GM12878 (cell line): ENCODE data around the gene TSHZ3. TPM values are rescaled to one million over a fixed set of nuclear protein-coding genes. Genes with fewer than 3 reads are reported as not detected.

Experiments
- ATAC-seq: fragments of 200-7000 bp; cut with Tn5 transposase; 3 replicates; pipeline ENCODE4 v1.9.1; 2020; ENCODE audit warnings: mild to moderate bottlenecking, moderate library complexity
- BruUV-seq: library from RNA; stranded (reverse); fragments of 400-500 nt; replicated peaks from 2 replicates; lab custom pipeline; 2021; lab: Mats Ljungman, UMichigan
- CTCF ChIA-PET: fragments of 300-600 bp; sonication (Branson Sonifier 250); formaldehyde crosslinking; extraction: SDS; loops from one replicate; lab custom pipeline; 2021; ENCODE audit warnings: inconsistent platforms; lab: Yijun Ruan, JAX
- POLR2A ChIA-PET: fragments of 350-600 bp; formaldehyde crosslinking; extraction: SDS; loops from one replicate; lab custom pipeline; 2021; ENCODE audit warnings: inconsistent platforms; lab: Charles Lee
- RAD21 ChIA-PET: fragments of 300-600 bp; sonication (Branson Sonifier 250); formaldehyde crosslinking; loops from one replicate; lab custom pipeline; 2023; ENCODE audit warnings: antibody characterized with exemption; ENCODE audit not compliant: unreplicated experiment; lab: Charles Lee
- SMC1A ChIA-PET: fragments of 300-600 bp; sonication (Branson Sonifier 250); formaldehyde crosslinking; loops from one replicate; lab custom pipeline; 2023; ENCODE audit not compliant: unreplicated experiment, uncharacterized antibody; lab: Charles Lee
- DNase-seq: peaks from one replicate; pipeline ENCODE4 v3.0.0-alpha.2; 2011; ENCODE audit warnings: low read depth, low spot score
- FAIRE-seq: peaks from 3 replicates; lab custom pipeline; 2011; peaks lifted over from hg19 to GRCh38; lab: Jason Lieb, UNC
- H2AFZ ChIP-seq: 2 replicates; pipeline ENCODE4 v1.6.0; 2011; ENCODE audit warnings: low read depth, low read length, control low read depth; ENCODE audit not compliant: control insufficient read depth
- H3K27ac ChIP-seq: 2 replicates; pipeline ENCODE4 v1.5.1; 2011; ENCODE audit warnings: control low read depth; ENCODE audit not compliant: control insufficient read depth, insufficient read depth
- H3K27me3 ChIP-seq, 2 experiments: replicated peaks in 1 of 2; 2 replicates each; pipeline versions ENCODE4 v1.6.0 to v1.6.1; 2011; ENCODE audit warnings: low read length in 1 of 2; ENCODE audit not compliant: control insufficient read depth in 2 of 2, insufficient read depth in 2 of 2
- H3K36me3 ChIP-seq, 2 experiments: 2 replicates each; pipeline ENCODE4 v1.5.1; 2011; ENCODE audit warnings: low read length in 1 of 2; ENCODE audit not compliant: control insufficient read depth in 2 of 2, insufficient read depth in 2 of 2
- H3K4me1 ChIP-seq: 2 replicates; pipeline ENCODE4 v1.6.1; 2011; ENCODE audit warnings: mild to moderate bottlenecking, low read length, moderate library complexity, mixed read lengths; ENCODE audit not compliant: control insufficient read depth, insufficient read depth
- H3K4me2 ChIP-seq: 2 replicates; pipeline ENCODE4 v1.6.0; 2011; ENCODE audit warnings: control low read depth; ENCODE audit not compliant: control insufficient read depth, insufficient read depth
- H3K4me3 ChIP-seq: fragments of 200-600 bp; sonication (generic); 2 replicates; pipeline ENCODE4 v1.5.1; 2016
- H3K79me2 ChIP-seq: 2 replicates; pipeline ENCODE4 v1.6.0; 2011; ENCODE audit warnings: low read length; ENCODE audit not compliant: control insufficient read depth, insufficient read depth
- H3K9ac ChIP-seq: 2 replicates; pipeline ENCODE4 v1.8.0; 2011; ENCODE audit warnings: low read length, control low read depth, mixed read lengths; ENCODE audit not compliant: control insufficient read depth, insufficient read depth
- H3K9me3 ChIP-seq: replicated peaks from 3 replicates; pipeline ENCODE4 v1.5.1; 2011; ENCODE audit warnings: mild to moderate bottlenecking, low read length; ENCODE audit not compliant: control insufficient read depth, insufficient read depth
- H4K20me1 ChIP-seq: 2 replicates; pipeline ENCODE4 v1.6.0; 2011; ENCODE audit not compliant: control insufficient read depth, insufficient read depth
- BCL11A ChIP-seq: IDR thresholded peaks from 2 replicates; pipeline ENCODE4 v1.6.1; 2011; ENCODE audit warnings: low read depth, low read length
- CBX3 ChIP-seq: fragments of 200-600 bp; sonication (generic); IDR thresholded peaks from 2 replicates; pipeline ENCODE4 v1.6.1; 2016; ENCODE audit warnings: low read depth, borderline replicate concordance
- HDAC2 ChIP-seq: fragments of 200-600 bp; sonication (generic); IDR thresholded peaks from 2 replicates; pipeline ENCODE4 v1.6.1; 2017
- HDGF ChIP-seq: fragments of 450-650 bp; IDR thresholded peaks from 2 replicates; pipeline ENCODE4 v1.6.1; 2016; ENCODE audit warnings: antibody characterized with exemption
- KAT2A ChIP-seq: conservative IDR thresholded peaks from 2 replicates; pipeline ENCODE4 v1.6.1; 2011; ENCODE audit warnings: low read depth, low read length; ENCODE audit not compliant: control insufficient read depth
- MTA3 ChIP-seq: IDR thresholded peaks from 2 replicates; pipeline ENCODE4 v1.6.1; 2012; ENCODE audit warnings: low read length, inconsistent platforms, borderline replicate concordance
- NBN ChIP-seq: fragments of 450-650 bp; IDR thresholded peaks from 2 replicates; pipeline ENCODE4 v1.6.1; 2016
- NFXL1 ChIP-seq: fragments of 450-650 bp; IDR thresholded peaks from 2 replicates; pipeline ENCODE4 v1.6.1; 2017; ENCODE audit warnings: antibody characterized with exemption, mild to moderate bottlenecking, borderline replicate concordance
- RFX5 ChIP-seq: IDR thresholded peaks from 2 replicates; pipeline ENCODE4 v1.6.1; 2011; ENCODE audit warnings: low read depth, low read length, improper control_type of control experiment
- RUNX3 ChIP-seq: IDR thresholded peaks from 2 replicates; pipeline ENCODE4 v1.6.1; 2012; ENCODE audit warnings: low read length, inconsistent platforms
- SIN3A ChIP-seq: IDR thresholded peaks from 2 replicates; pipeline ENCODE4 v1.6.1; 2012; ENCODE audit warnings: low read depth, low read length, improper control_type of control experiment
- SMC3 ChIP-seq: IDR thresholded peaks from 2 replicates; pipeline ENCODE4 v1.6.1; 2011; ENCODE audit warnings: low read length, improper control_type of control experiment, borderline replicate concordance
- TARDBP ChIP-seq: IDR thresholded peaks from 2 replicates; pipeline ENCODE4 v1.6.1; 2016; ENCODE audit warnings: borderline replicate concordance
- TBL1XR1 ChIP-seq: IDR thresholded peaks from 2 replicates; pipeline ENCODE4 v1.6.1; 2012; ENCODE audit warnings: low read depth, low read length, improper control_type of control experiment
- WGBS: methylation state at CpG from one replicate; pipeline ENCODE4 v1.1.6; 2016; ENCODE audit warnings: low lambda C conversion rate; ENCODE audit not compliant: insufficient replicate concordance, insufficient coverage; ENCODE audit errors: missing lambda C conversion rate; 5-methylcytosine and 5-hydroxymethylcytosine counted together
- in situ Hi-C: fragments of 300-500 bp; cut with MboI; formaldehyde crosslinking; loops from 9 replicates; pipeline ENCODE4 v1.14.3; 2018; ENCODE audit warnings: mixed read lengths
- intact Hi-C: fragments of 100-400 bp; cut with micrococcal nuclease; formaldehyde crosslinking; loops from one replicate; pipeline ENCODE4 v1.14.2; 2022; ENCODE audit not compliant: unreplicated experiment
- polyA plus RNA-seq, 11 experiments: library from polyadenylated mRNA; depleted of rRNA in 4 of 11; unstranded in 6 of 11; stranded (reverse) in 5 of 11; fragments of >200 nt; fragmentation: Nextera tagmentation in 4 of 11; fragmentation: Illumina TruSeq in 1 of 11; extraction: Ambion mirVana in 4 of 11; extraction: Trizol in 1 of 11; gene quantifications; 1 replicate in 1 of 11; 2 replicates in 10 of 11; pipeline versions ENCODE4 v1.2.1 to v1.2.3, GENCODE V29; 2011 to 2016; ENCODE audit warnings: inconsistent platforms in 2 of 11, missing spikeins in 2 of 11, low read depth in 1 of 11
- total RNA-seq, 4 experiments: library from RNA; depleted of rRNA in 3 of 4; stranded (reverse); fragments of >200 nt in 3 of 4; fragmentation: Illumina TruSeq in 1 of 4; extraction: Trizol in 1 of 4; gene quantifications; 2 replicates each; pipeline versions ENCODE4 v1.2.1 to v1.2.3, GENCODE V29; 2013 to 2021
- TF ChIP-seq, protein P1 (sequence below): fragments of 450-650 bp; IDR thresholded peaks from 2 replicates; pipeline ENCODE4 v1.6.1; 2017; ENCODE audit warnings: mild to moderate bottlenecking, low read depth, inconsistent platforms; ENCODE audit not compliant: poor library complexity, severe bottlenecking
- TF ChIP-seq, protein P2 (sequence below), 3 experiments: IDR thresholded peaks in 2 of 3; conservative IDR thresholded peaks in 1 of 3; 2 replicates each; pipeline ENCODE4 v1.5.1; 2011; ENCODE audit warnings: low read depth in 3 of 3, low read length in 3 of 3, mild to moderate bottlenecking in 3 of 3, control low read depth in 2 of 3, moderate library complexity in 2 of 3, inconsistent platforms in 1 of 3, mixed read lengths in 1 of 3; ENCODE audit not compliant: control insufficient read depth in 2 of 3, insufficient read depth in 1 of 3; ENCODE audit errors: extremely low read depth in 1 of 3
- TF ChIP-seq, protein P3 (sequence below): fragments of 450-650 bp; formaldehyde crosslinking; IDR thresholded peaks from 2 replicates; pipeline ENCODE4 v1.4.0; 2020; ENCODE audit warnings: mild to moderate bottlenecking, moderate library complexity

Gene TSHZ3
- total and polyA plus RNA-seq, 10 of the 15 experiments (the other 5 are each of a cell fraction or from before 2014, with no cell fraction given): 0.23 TPM; not detected in 9

DNA sequence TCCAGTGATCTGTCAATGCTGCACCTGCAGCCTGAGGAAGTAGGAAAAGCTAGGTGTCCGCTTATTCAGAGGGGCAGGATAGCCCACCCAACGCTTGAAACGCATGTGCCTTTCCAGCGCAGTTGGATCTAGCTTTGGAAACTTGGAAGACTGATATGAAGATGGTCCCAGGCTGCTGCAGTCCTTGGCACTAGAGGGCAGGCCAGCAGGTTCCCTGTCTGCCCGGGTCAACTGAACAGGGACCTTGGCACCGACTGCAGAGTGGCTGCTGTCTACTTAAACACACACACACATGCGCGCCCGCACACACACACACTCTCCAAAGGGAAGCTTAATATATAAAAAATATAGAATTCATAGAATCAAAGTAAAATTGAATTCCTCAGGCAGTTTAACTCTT is 100.0 kb downstream of the TSHZ3 start:
- in situ Hi-C loops (no loop called here), intact Hi-C loops (no loop called here)
- Histone ChIP-seq H3K4me2 (no peak overlapping the region), H2AFZ (no peak overlapping the region), H3K4me1 (no peaks in the 10 kb centered on the region), H3K4me3 (no peak overlapping the region), H3K9me3 (no peaks in the 10 kb centered on the region; the same call in 2 of the 3 replicates), H3K79me2 (no peaks in the 10 kb centered on the region), H3K27ac (no peak overlapping the region), H3K27me3 (no peaks in the 10 kb centered on the region), H4K20me1 (no peaks in the 10 kb centered on the region), H3K9ac (no peak overlapping the region), H3K36me3 (no peaks in the 10 kb centered on the region)
- TF ChIP-seq SMC3: no peak
- no peak for TF ChIP-seq KAT2A
- no peak for TF ChIP-seq SIN3A
- no peak for TF ChIP-seq CBX3
- no peak for TF ChIP-seq TARDBP
- no peak for TF ChIP-seq HDAC2
- no peak for TF ChIP-seq NBN
- TF ChIP-seq, protein P1, sequence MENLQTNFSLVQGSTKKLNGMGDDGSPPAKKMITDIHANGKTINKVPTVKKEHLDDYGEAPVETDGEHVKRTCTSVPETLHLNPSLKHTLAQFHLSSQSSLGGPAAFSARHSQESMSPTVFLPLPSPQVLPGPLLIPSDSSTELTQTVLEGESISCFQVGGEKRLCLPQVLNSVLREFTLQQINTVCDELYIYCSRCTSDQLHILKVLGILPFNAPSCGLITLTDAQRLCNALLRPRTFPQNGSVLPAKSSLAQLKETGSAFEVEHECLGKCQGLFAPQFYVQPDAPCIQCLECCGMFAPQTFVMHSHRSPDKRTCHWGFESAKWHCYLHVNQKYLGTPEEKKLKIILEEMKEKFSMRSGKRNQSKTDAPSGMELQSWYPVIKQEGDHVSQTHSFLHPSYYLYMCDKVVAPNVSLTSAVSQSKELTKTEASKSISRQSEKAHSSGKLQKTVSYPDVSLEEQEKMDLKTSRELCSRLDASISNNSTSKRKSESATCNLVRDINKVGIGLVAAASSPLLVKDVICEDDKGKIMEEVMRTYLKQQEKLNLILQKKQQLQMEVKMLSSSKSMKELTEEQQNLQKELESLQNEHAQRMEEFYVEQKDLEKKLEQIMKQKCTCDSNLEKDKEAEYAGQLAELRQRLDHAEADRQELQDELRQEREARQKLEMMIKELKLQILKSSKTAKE: no peak
- TF ChIP-seq TBL1XR1: no peak
- TF ChIP-seq, protein P2, sequence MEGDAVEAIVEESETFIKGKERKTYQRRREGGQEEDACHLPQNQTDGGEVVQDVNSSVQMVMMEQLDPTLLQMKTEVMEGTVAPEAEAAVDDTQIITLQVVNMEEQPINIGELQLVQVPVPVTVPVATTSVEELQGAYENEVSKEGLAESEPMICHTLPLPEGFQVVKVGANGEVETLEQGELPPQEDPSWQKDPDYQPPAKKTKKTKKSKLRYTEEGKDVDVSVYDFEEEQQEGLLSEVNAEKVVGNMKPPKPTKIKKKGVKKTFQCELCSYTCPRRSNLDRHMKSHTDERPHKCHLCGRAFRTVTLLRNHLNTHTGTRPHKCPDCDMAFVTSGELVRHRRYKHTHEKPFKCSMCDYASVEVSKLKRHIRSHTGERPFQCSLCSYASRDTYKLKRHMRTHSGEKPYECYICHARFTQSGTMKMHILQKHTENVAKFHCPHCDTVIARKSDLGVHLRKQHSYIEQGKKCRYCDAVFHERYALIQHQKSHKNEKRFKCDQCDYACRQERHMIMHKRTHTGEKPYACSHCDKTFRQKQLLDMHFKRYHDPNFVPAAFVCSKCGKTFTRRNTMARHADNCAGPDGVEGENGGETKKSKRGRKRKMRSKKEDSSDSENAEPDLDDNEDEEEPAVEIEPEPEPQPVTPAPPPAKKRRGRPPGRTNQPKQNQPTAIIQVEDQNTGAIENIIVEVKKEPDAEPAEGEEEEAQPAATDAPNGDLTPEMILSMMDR (IDR thresholded peaks at IDR 0.05 in 2 of 3, conservative IDR thresholded peaks at IDR 0.05 in 1 of 3; ENCODE audit: control insufficient read depth in 2 of 3, extremely low read depth in 1 of 3, insufficient read depth in 1 of 3, low read depth in 3 of 3, low read length in 3 of 3): no peak
- no peak for TF ChIP-seq RUNX3
- no peak for TF ChIP-seq BCL11A
- no peak for TF ChIP-seq NFXL1
- TF ChIP-seq HDGF: no peak
- no peak for TF ChIP-seq MTA3
- TF ChIP-seq, protein P3, sequence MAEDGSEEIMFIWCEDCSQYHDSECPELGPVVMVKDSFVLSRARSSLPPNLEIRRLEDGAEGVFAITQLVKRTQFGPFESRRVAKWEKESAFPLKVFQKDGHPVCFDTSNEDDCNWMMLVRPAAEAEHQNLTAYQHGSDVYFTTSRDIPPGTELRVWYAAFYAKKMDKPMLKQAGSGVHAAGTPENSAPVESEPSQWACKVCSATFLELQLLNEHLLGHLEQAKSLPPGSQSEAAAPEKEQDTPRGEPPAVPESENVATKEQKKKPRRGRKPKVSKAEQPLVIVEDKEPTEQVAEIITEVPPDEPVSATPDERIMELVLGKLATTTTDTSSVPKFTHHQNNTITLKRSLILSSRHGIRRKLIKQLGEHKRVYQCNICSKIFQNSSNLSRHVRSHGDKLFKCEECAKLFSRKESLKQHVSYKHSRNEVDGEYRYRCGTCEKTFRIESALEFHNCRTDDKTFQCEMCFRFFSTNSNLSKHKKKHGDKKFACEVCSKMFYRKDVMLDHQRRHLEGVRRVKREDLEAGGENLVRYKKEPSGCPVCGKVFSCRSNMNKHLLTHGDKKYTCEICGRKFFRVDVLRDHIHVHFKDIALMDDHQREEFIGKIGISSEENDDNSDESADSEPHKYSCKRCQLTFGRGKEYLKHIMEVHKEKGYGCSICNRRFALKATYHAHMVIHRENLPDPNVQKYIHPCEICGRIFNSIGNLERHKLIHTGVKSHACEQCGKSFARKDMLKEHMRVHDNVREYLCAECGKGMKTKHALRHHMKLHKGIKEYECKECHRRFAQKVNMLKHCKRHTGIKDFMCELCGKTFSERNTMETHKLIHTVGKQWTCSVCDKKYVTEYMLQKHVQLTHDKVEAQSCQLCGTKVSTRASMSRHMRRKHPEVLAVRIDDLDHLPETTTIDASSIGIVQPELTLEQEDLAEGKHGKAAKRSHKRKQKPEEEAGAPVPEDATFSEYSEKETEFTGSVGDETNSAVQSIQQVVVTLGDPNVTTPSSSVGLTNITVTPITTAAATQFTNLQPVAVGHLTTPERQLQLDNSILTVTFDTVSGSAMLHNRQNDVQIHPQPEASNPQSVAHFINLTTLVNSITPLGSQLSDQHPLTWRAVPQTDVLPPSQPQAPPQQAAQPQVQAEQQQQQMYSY: no peak
- no peak for TF ChIP-seq RFX5
- CTCF ChIA-PET: no interaction called here
- BruUV-seq: no TSS peak
- RAD21 ChIA-PET: no interaction called here
- no peak for FAIRE-seq
- 62% methylated on average over 9 of the region's 9 CpGs for WGBS
- no peak for ATAC-seq
- SMC1A ChIA-PET: no interaction called here
- no peak for DNase-seq
- POLR2A ChIA-PET: no interaction called here
